Heart right ventricle (tissue), 16 donors: ENCODE data around the gene PAX2. TPM values are rescaled to one million over a fixed set of nuclear protein-coding genes. Genes with fewer than 3 reads are reported as not detected.
A peak's percentile ranks its signal among the peaks of the same experiment; 100 is the strongest.

Experiments used
- ATAC-seq, 8 donors: fragments of 200-7000 bp; cut with Tn5 transposase; one replicate each; pipeline ENCODE4 v1.9.1; 2020; ENCODE audit warnings: mild to moderate bottlenecking in 8 of 8, moderate library complexity in 8 of 8, moderate number of reproducible peaks in 1 of 8
- DNase-seq, 2 donors: peaks; one replicate each; pipeline ENCODE4 v3.0.0-alpha.2; 2020
- H3K27ac ChIP-seq, 10 donors: fragments of 200-600 bp; sonication (generic) in 2 of 10; one replicate each; pipeline versions ENCODE4 v1.5.0 to v1.8.0; 2020 to 2022; ENCODE audit warnings: mild to moderate bottlenecking in 3 of 10
- H3K27me3 ChIP-seq, 7 donors: fragments of 200-600 bp; one replicate each; pipeline ENCODE4 v1.8.0; 2021 to 2022; ENCODE audit warnings: mild to moderate bottlenecking in 2 of 7
- H3K36me3 ChIP-seq, 9 donors: fragments of 200-600 bp; sonication (generic) in 1 of 9; one replicate each; pipeline versions ENCODE4 v1.5.0 to v1.8.0; 2020 to 2022; ENCODE audit warnings: mild to moderate bottlenecking in 2 of 9
- H3K4me1 ChIP-seq, 9 donors: fragments of 200-600 bp; sonication (generic) in 1 of 9; one replicate each; pipeline versions ENCODE4 v1.5.0 to v1.8.0; 2020 to 2022; ENCODE audit warnings: mild to moderate bottlenecking in 4 of 9
- H3K4me3 ChIP-seq, 10 donors: fragments of 200-600 bp; sonication (generic) in 2 of 10; one replicate each; pipeline versions ENCODE4 v1.5.0 to v1.8.0; 2020 to 2022; ENCODE audit warnings: mild to moderate bottlenecking in 7 of 10, moderate library complexity in 2 of 10
- H3K9me3 ChIP-seq, 11 donors: fragments of 200-600 bp in 10 of 11; sonication (generic) in 2 of 11; one replicate each; pipeline versions ENCODE4 v1.5.0 to v1.8.0; 2013 to 2022; ENCODE audit warnings: mild to moderate bottlenecking in 2 of 11, control low read depth in 1 of 11, moderate library complexity in 1 of 11
- WGBS, 2 donors: extraction: QIAGEN DNeasy Blood & Tissue Kit; methylation state at CpG; one replicate each; pipeline ENCODE4 v1.1.7; 2013; ENCODE audit warnings: inconsistent platforms in 1 of 2; 5-methylcytosine and 5-hydroxymethylcytosine counted together
- intact Hi-C, 10 donors: fragments of 100-400 bp; cut with DNase I; formaldehyde crosslinking; loops; one replicate each; pipeline versions ENCODE4 v1.11.1 to v1.14.2; 2022
- polyA plus RNA-seq, 2 donors: library from polyadenylated mRNA; stranded (reverse); fragments of 200-250 nt; gene quantifications; one replicate each; pipeline ENCODE4 v1.2.3, GENCODE V29; 2013
- total RNA-seq, 10 donors: library from RNA; stranded (reverse); fragmentation: NEBNext Ultra II Directional in 3 of 10; extraction: Animal tissue kit (Norgen Biotek cat#: 25700) in 3 of 10; gene quantifications; one replicate each; pipeline versions ENCODE4 v1.2.1 to v1.2.4, GENCODE V29; 2021 to 2023
- TF ChIP-seq, protein P1 (sequence below), 9 donors: fragments of 200-600 bp; sonication (generic) in 2 of 9; IDR thresholded peaks; one replicate each; pipeline versions ENCODE4 v1.5.0 to v1.8.0; 2021 to 2022; ENCODE audit warnings: antibody characterized with exemption in 9 of 9, mild to moderate bottlenecking in 5 of 9, moderate library complexity in 1 of 9
- donor health status: Arrhythmogenic right ventricular cardiomyopathy.
- donor health status: ischemic (EF 13 %, LVEDD 7.1; RV severe dilation, severe dysfunction).
- donor health status: healthy with polysubstance abuse.
- donor health status: DM: no; HTN: yes; CAD: no.
- donor health status: DM: no; HTN: no; CAD: no.
- donor health status: ischemic (EF 25% LVEDD 6.9; RV normal size, moderate dysfunction).
- donor health status: ischemic (EF 25% LVEDD 5.7; RV mildly dilated, moderate dysfunction).
- donor health status: healthy.
- donor health status: DM: yes; HTN: yes; CAD: no.
- donor health status: Ischemic cardiomyopathy.
- donor health status: ischemic (EF 35%, LVEDD 5.7; RV mildly dilated, moderate dysfunction).
- donor health status: nonischemic (EF 11% LVEDD 7.7; RV severe dilation, severe dysfunction).
- donor health status: DM: yes; HTN: yes; CAD: no.
- donor health status: PGD.
- donor health status: ischemic (EF 29% LVEDD 5.4; RV normal size, mild dysfunction).
- donor health status: nonischemic (EF 23%, LVEDD 6.1; RV moderate dilation, normal function).

PAX2 gene
- total and polyA plus RNA-seq, 12 donors: not detected

DNA sequence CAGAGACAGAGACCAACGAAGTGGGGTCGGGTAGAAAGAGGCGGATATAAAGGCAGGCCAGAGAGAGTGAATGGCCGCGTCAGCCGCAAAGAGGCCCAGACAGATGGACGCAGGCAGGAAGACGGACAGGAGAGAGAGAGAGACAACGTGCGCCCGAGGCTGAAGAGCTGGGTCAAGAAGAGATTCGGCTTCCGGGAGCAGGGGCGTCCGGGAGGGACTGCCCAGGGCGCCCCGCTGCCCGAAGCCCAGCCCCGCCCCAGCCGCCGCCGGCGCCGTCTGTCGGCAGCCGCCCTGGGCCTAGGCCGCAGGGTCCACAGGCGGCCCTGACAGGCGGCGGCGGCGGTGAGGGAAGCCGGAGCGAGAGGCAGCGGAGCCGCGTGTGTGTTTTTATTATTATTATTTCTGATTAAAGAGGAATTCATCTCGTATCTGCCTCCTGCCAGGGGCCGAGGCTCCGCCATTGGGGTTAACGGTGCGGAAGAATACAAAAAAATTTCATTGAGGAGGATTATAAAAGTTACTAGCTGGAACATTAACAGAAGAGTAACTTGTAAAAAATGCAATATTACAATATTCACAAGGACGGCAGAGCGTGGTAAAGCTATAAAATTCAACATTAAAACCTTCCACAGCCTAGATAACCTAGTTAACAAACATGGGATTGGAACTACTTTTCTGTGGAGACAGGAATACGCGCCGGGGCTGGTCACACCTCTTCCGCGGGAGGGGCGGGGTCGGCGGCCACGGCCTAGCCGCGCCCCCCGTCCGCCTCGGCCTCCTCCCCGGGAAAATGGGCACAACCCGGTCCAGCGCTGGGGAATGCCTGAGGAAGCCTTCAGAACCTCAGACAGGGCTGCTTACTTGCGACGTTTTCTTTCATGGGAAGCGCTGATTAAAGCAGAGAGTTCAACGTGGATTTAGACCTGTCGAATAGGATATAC, 29.7 kb upstream of the PAX2 start:
- peak in 1 of 8 donors; percentile 50 for ATAC-seq

DNA sequence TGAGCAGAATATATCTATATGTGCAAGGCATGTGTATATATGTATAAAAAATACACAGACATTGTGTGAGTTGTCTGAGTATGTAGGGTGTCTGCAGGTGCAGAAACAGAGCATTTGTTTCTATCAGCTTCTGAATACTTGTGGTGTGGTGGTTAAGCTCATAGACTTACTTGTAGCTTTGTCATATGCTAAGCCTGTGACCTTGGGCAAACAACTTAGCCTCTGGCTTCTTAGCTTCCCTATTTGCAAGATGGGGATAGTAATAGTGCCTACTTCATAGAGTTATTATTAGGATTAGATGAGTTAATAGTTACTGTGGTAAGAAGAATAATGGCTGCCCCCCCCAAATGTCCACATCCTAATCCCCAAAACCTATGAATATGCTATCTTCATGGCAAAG, 28.2 kb upstream of the PAX2 start:
- Histone ChIP-seq H3K27me3 (peaks cover 25 to 100% (median 99%) of the 10 kb centered on the region in 7 donors), H3K9me3 (no peaks in the 10 kb centered on the region), H3K27ac (no peak overlapping the region), H3K4me1 (peaks cover 0 to 8% (median 0%) of the 10 kb centered on the region in 9 donors), H3K4me3 (no peak overlapping the region), H3K36me3 (no peaks in the 10 kb centered on the region)
- intact Hi-C loops: no loop called here
- ATAC-seq: no peak
- no peak for DNase-seq
- TF ChIP-seq, protein P1, sequence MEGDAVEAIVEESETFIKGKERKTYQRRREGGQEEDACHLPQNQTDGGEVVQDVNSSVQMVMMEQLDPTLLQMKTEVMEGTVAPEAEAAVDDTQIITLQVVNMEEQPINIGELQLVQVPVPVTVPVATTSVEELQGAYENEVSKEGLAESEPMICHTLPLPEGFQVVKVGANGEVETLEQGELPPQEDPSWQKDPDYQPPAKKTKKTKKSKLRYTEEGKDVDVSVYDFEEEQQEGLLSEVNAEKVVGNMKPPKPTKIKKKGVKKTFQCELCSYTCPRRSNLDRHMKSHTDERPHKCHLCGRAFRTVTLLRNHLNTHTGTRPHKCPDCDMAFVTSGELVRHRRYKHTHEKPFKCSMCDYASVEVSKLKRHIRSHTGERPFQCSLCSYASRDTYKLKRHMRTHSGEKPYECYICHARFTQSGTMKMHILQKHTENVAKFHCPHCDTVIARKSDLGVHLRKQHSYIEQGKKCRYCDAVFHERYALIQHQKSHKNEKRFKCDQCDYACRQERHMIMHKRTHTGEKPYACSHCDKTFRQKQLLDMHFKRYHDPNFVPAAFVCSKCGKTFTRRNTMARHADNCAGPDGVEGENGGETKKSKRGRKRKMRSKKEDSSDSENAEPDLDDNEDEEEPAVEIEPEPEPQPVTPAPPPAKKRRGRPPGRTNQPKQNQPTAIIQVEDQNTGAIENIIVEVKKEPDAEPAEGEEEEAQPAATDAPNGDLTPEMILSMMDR (IDR thresholded peaks at IDR 0.05): no peak

More for the DNA sequence above, 29.7 kb upstream of the PAX2 start:
- H3K36me3 ChIP-seq: no peaks in the 10 kb centered on the region
- peak overlapping the region in 9 of 10 donors; percentile 9 to 41 (median 32) for H3K4me3 ChIP-seq
- no peaks in the 10 kb centered on the region for H3K9me3 ChIP-seq
- intact Hi-C loops: no loop called here
- 4 to 6% methylated on average over 66 of the region's 66 CpGs for WGBS, 2 donors
- no peak overlapping the region for H3K27ac ChIP-seq
- peaks cover 25 to 100% (median 100%) of the 10 kb centered on the region in 7 donors for H3K27me3 ChIP-seq
- TF ChIP-seq, protein P1 (IDR thresholded peaks at IDR 0.05): no peak
- no peak for DNase-seq
- H3K4me1 ChIP-seq: peaks cover 0 to 8% (median 0%) of the 10 kb centered on the region in 9 donors

DNA sequence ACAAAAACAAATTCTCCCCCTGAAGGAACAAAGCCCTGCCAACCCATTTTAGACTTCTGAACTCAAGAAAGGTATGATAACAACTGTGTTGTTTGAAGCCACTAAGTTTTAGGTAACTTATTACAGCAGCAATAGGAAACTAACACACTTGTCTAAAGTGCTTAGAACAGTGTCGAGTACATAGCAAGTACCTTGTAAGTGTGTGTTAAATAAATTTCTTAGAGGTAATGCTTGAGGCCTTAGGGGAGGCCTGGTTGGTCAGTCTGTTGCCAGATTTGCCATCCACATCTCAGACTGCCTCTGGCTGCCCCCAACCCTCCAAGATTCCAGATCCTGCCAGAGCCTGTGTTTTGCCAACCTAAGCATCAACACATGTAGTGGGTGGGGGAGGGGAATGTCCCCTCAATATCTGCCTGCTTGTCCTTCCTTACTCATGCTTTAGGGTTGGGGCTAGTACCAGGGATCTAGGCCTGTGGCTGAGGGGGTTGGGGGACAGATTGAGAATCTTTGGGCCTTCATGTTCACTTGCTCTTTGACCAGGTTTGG, 27.1 kb upstream of the PAX2 start:
- H3K27me3 ChIP-seq: peaks cover 25 to 100% (median 99%) of the 10 kb centered on the region in 7 donors
- WGBS, 2 donors: 79 to 84% methylated on average over 1 of the region's 1 CpG
- intact Hi-C loops: no loop called here

DNA sequence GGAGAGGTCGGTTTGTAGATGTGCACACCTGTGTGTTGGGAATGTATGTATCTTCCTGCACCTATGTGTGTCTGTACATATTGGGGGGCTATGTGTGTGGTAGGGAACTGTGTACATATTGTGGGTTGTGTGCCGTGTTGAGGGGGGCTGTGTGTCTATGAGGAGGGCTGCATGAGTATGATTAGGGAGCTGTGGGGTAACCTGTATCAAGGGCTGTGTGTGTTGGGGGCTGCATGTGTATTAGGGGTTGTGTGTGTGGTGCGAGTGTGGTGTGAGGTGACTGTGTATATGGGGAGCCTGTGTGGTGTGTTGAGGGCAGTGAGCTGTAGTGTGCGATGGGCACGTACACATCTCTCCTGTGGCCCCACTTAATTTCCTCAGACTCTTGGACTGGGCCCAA, 22.2 kb upstream of the PAX2 start:
- DNase-seq: no peak
- H3K9me3 ChIP-seq: no peaks in the 10 kb centered on the region
- intact Hi-C loops: no loop called here
- H3K36me3 ChIP-seq: no peaks in the 10 kb centered on the region
- H3K27ac ChIP-seq: no peak overlapping the region
- no peak overlapping the region for H3K4me3 ChIP-seq
- no peaks in the 10 kb centered on the region for H3K4me1 ChIP-seq
- TF ChIP-seq, protein P1 (IDR thresholded peaks at IDR 0.05): no peak
- ATAC-seq: no peak
- peaks cover 18 to 100% (median 99%) of the 10 kb centered on the region in 7 donors for H3K27me3 ChIP-seq
- WGBS, 2 donors: 73% methylated on average over 5 of the region's 5 CpGs

More for the DNA sequence above, 27.1 kb upstream of the PAX2 start:
- Histone ChIP-seq H3K27ac (no peak overlapping the region), H3K9me3 (no peaks in the 10 kb centered on the region), H3K4me1 (peaks cover 0 to 8% (median 0%) of the 10 kb centered on the region in 9 donors), H3K4me3 (no peak overlapping the region), H3K36me3 (no peaks in the 10 kb centered on the region)
- no peak for DNase-seq
- TF ChIP-seq, protein P1 (IDR thresholded peaks at IDR 0.05): no peak
- no peak for ATAC-seq
